WI38 (cell line): Measurements from ENCODE around the gene DNAAF5.

Experiments
- H3K4me3 ChIP-seq: 2 replicates; pipeline ENCODE4 v1.5.1; 2011; ENCODE audit warnings: low read depth, mild to moderate bottlenecking, control low read depth, low read length
- TF ChIP-seq, protein P1 (sequence below): IDR thresholded peaks from 2 replicates; pipeline ENCODE4 v1.5.1; 2012; ENCODE audit warnings: low read depth, mild to moderate bottlenecking, control low read depth, low read length

The DNAAF5 gene

DNA sequence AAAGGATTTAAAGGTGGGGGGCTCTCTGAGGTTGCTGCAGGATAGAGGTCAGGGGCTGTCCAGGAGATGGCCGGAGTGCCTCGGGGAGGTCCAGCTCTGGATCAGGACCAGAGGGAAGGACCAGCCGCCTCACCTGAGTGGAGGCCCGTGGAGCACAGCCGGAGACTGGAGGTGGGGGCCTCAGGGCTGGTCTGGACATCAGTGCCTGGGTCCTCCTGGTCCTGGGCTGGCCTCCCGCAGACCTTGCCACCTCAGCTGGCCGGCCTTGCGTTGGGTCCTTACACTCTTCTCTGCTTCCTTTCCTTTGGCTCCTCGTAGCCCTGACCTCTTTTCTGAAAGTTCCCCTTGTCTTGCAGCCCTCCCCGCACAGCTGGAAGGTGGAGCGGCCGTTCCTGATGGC, 107.8 kb downstream of the DNAAF5 start:
- TF ChIP-seq, protein P1, sequence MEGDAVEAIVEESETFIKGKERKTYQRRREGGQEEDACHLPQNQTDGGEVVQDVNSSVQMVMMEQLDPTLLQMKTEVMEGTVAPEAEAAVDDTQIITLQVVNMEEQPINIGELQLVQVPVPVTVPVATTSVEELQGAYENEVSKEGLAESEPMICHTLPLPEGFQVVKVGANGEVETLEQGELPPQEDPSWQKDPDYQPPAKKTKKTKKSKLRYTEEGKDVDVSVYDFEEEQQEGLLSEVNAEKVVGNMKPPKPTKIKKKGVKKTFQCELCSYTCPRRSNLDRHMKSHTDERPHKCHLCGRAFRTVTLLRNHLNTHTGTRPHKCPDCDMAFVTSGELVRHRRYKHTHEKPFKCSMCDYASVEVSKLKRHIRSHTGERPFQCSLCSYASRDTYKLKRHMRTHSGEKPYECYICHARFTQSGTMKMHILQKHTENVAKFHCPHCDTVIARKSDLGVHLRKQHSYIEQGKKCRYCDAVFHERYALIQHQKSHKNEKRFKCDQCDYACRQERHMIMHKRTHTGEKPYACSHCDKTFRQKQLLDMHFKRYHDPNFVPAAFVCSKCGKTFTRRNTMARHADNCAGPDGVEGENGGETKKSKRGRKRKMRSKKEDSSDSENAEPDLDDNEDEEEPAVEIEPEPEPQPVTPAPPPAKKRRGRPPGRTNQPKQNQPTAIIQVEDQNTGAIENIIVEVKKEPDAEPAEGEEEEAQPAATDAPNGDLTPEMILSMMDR, result no peak
- H3K4me3 ChIP-seq, result no peak overlapping the region

DNA sequence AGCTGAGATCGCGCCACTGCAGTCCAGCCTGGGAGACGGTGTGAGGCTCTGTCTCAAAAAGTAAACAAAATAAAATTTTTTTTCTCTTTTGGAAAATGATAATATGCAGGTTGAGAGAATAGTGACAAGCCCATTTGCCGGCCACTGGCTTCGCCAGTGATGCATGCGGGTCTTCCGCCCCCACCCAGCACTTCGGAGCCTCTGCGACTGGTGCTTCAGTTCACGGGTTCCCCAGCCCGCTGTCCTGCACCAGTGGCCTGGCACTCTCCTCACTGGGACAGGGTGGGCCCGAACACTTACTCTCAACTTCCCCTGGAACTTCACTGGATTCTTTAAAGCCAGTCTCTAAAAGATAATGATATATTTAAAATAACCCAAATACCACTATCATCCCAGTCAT, 108.5 kb downstream of the DNAAF5 start:
- H3K4me3 ChIP-seq, result no peak overlapping the region
- TF ChIP-seq, protein P1, result no peak

DNA sequence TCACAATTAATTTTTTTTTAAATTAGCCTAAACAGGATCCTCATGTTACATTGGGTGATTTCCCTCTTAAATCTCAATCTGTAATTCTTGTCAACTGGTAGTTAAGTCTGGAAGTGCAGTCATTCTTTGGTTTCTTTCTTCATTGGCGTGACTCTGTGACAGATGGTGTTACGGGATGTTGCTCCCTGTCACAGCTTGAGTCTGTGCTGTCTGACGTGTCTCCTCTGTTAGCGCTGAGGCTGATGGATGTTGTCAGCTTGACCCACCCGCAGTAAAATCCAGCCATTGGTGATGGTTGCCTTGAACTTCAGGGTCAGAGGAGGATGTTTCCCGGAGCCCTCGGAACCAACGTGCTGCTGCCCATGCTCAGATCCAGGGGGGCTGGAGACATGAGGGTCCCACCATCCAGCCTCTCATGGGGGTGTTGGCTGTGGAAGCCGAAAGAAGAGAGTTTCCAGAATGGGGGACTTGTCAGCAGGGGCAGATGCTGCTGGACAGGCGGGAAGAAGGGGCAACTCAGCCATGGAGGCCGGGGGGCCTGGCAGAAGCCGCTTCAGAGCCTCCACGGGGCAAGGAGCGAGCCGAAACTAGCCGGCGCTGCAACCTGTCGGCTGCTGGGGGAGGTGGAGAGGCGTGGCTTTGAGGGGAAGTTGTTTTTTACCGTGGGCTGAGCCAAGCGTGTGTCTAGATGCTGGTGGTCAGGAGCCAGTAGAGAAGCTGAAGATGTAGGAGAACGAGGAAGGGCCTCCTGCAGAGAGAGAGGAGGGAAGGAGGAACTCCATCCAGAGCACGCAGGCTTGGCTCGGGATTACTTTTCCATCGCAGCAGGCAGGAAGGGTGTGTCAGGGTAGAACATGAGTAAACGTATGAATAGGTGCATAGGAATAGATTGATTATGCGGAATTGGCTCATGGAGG, 109.2 kb downstream of the DNAAF5 start:
- no peak overlapping the region for H3K4me3 ChIP-seq
- TF ChIP-seq, protein P1, result no peak
